CD14-positive monocyte (primary cell): Measurements from ENCODE around the gene STARD4. TPM values are rescaled to one million over a fixed set of nuclear protein-coding genes. Genes with fewer than 3 reads are reported as not detected.

ENCODE experiments used
- DNase-seq, 3 donors: peaks; one replicate each; pipeline ENCODE4 v3.0.0-alpha.2; 2011 to 2022
- H2AFZ ChIP-seq: 2 replicates; pipeline ENCODE4 v1.6.0; 2012; ENCODE audit warnings: mild to moderate bottlenecking, low read depth, low read length, inconsistent platforms; ENCODE audit not compliant: insufficient read depth, poor library complexity, severe bottlenecking
- H3K27ac ChIP-seq, 2 donors: 1 replicate in 1 of 2; 2 replicates in 1 of 2; pipeline ENCODE4 v1.5.1; 2012 to 2013; ENCODE audit warnings: low read length in 2 of 2, control low read depth in 1 of 2, inconsistent platforms in 1 of 2, low read depth in 1 of 2, mild to moderate bottlenecking in 1 of 2
- H3K27me3 ChIP-seq, 2 donors: one replicate each; pipeline versions ENCODE4 v1.6.0 to v1.6.1; 2011 to 2013; ENCODE audit warnings: low read length in 2 of 2; ENCODE audit not compliant: control insufficient read depth in 2 of 2, insufficient read depth in 2 of 2
- H3K36me3 ChIP-seq, 2 donors: replicated peaks in 1 of 2; 1 replicate in 1 of 2; 2 replicates in 1 of 2; pipeline versions ENCODE4 v1.5.1 to v1.6.1; 2012 to 2013; ENCODE audit warnings: low read length in 2 of 2, control low read depth in 1 of 2, inconsistent platforms in 1 of 2, mild to moderate bottlenecking in 1 of 2; ENCODE audit not compliant: insufficient read depth in 2 of 2, control insufficient read depth in 1 of 2
- H3K4me1 ChIP-seq, 2 donors: 1 replicate in 1 of 2; 2 replicates in 1 of 2; pipeline versions ENCODE4 v1.5.1 to v1.6.1; 2012 to 2013; ENCODE audit warnings: low read length in 2 of 2, control low read depth in 1 of 2, inconsistent platforms in 1 of 2, mild to moderate bottlenecking in 1 of 2, moderate library complexity in 1 of 2; ENCODE audit not compliant: insufficient read depth in 2 of 2, control insufficient read depth in 1 of 2
- H3K4me2 ChIP-seq: replicated peaks from 2 replicates; pipeline ENCODE3; 2012; ENCODE audit warnings: low read length, moderate library complexity, mild to moderate bottlenecking; ENCODE audit not compliant: poor library complexity, severe bottlenecking; ENCODE audit errors: extremely low read depth
- H3K4me3 ChIP-seq, 3 experiments: fragments of 200-600 bp in 1 of 3; sonication (generic) in 1 of 3; replicated peaks in 1 of 3; 1 replicate in 2 of 3; 2 replicates in 1 of 3; pipeline ENCODE4 v1.5.1; 2011 to 2013; ENCODE audit warnings: low read length in 3 of 3, mild to moderate bottlenecking in 3 of 3, control low read depth in 2 of 3, low read depth in 2 of 3, inconsistent platforms in 1 of 3, moderate library complexity in 1 of 3
- H3K79me2 ChIP-seq: 2 replicates; pipeline ENCODE4 v1.6.0; 2012; ENCODE audit warnings: mild to moderate bottlenecking, control low read depth, inconsistent platforms, low read length, moderate library complexity; ENCODE audit not compliant: insufficient read depth
- H3K9ac ChIP-seq: 2 replicates; pipeline ENCODE4 v1.6.0; 2017; ENCODE audit warnings: low read length, mild to moderate bottlenecking; ENCODE audit not compliant: insufficient read depth, poor library complexity, severe bottlenecking
- H3K9me3 ChIP-seq, 2 donors: replicated peaks in 1 of 2; 1 replicate in 1 of 2; 2 replicates in 1 of 2; pipeline versions ENCODE4 v1.5.1 to v1.6.1; 2012 to 2013; ENCODE audit warnings: low read length in 2 of 2, control low read depth in 1 of 2; ENCODE audit not compliant: control insufficient read depth in 1 of 2, insufficient read depth in 1 of 2
- H4K20me1 ChIP-seq: 2 replicates; pipeline ENCODE4 v1.6.0; 2012; ENCODE audit warnings: mild to moderate bottlenecking, low read length, control low read depth, moderate library complexity; ENCODE audit not compliant: insufficient read depth
- H3K27ac Mint-ChIP-seq, 7 donors: one replicate each; pipeline ENCODE4 v1.8.0; 2020; ENCODE audit warnings: mild to moderate bottlenecking in 7 of 7, mixed read lengths in 7 of 7, moderate library complexity in 6 of 7, inconsistent platforms in 2 of 7
- H3K27me3 Mint-ChIP-seq, 3 donors: one replicate each; pipeline ENCODE4 v1.8.0; 2021 to 2022; ENCODE audit warnings: low read depth in 3 of 3, mild to moderate bottlenecking in 3 of 3, mixed read lengths in 3 of 3, moderate library complexity in 3 of 3, inconsistent platforms in 1 of 3
- H3K36me3 Mint-ChIP-seq, 2 donors: one replicate each; pipeline ENCODE4 v1.8.0; 2020; ENCODE audit warnings: mixed read lengths in 2 of 2, inconsistent platforms in 1 of 2, mild to moderate bottlenecking in 1 of 2
- H3K4me1 Mint-ChIP-seq: one replicate; pipeline ENCODE4 v1.8.0; 2020; ENCODE audit warnings: mild to moderate bottlenecking, mixed read lengths
- H3K4me3 Mint-ChIP-seq, 2 donors: one replicate each; pipeline ENCODE4 v1.8.0; 2020; ENCODE audit warnings: mild to moderate bottlenecking in 2 of 2, mixed read lengths in 2 of 2, moderate library complexity in 1 of 2
- H3K9me3 Mint-ChIP-seq, 7 donors: one replicate each; pipeline ENCODE4 v1.8.0; 2020 to 2022; ENCODE audit warnings: mixed read lengths in 7 of 7, mild to moderate bottlenecking in 6 of 7, moderate library complexity in 6 of 7, inconsistent platforms in 2 of 7
- CTCF ChIP-seq: fragments of 200-600 bp; IDR thresholded peaks from one replicate; pipeline ENCODE4 v1.8.0; 2022; ENCODE audit warnings: antibody characterized with exemption, mild to moderate bottlenecking
- WGBS: methylation state at CpG from one replicate; pipeline ENCODE4 v1.1.5; 2013; ENCODE audit warnings: missing lambda C conversion rate; ENCODE audit not compliant: insufficient coverage; 5-methylcytosine and 5-hydroxymethylcytosine counted together
- intact Hi-C, 2 donors: fragments of 100-400 bp; cut with micrococcal nuclease; formaldehyde crosslinking; loops; one replicate each; pipeline versions ENCODE4 v1.15.0 to v1.15.1; 2023
- polyA plus RNA-seq, 3 donors: library from polyadenylated mRNA; depleted of rRNA in 1 of 3; unstranded in 2 of 3; stranded (reverse) in 1 of 3; fragments of 300-500 nt in 2 of 3; fragments of >200 nt in 1 of 3; fragmentation: Illumina TruSeq in 2 of 3; gene quantifications; 1 replicate in 2 of 3; 2 replicates in 1 of 3; pipeline ENCODE4 v1.2.3, GENCODE V29; 2012 to 2021

The STARD4 gene
- polyA plus RNA-seq, 3 donors, result 6.4 to 7.7 (median 6.7) TPM

- Histone ChIP-seq H3K27me3 (no peaks in the 10 kb centered on the region), H3K36me3 (no peaks in the 10 kb centered on the region), H3K9me3 (no peaks in the 10 kb centered on the region), H3K4me1 (no peaks in the 10 kb centered on the region), H4K20me1 (no peaks in the 10 kb centered on the region), H3K4me2 (no peak overlapping the region), H3K79me2 (no peaks in the 10 kb centered on the region), H3K27ac (no peak overlapping the region), H2AFZ (no peak overlapping the region), H3K9ac (no peak overlapping the region), H3K4me3 (no peak overlapping the region)
- TF ChIP-seq CTCF, result no peak
- peaks cover 5% of the 10 kb centered on the region in 3 donors for H3K27me3 Mint-ChIP-seq
- H3K27ac Mint-ChIP-seq, result no peak overlapping the region
- WGBS, result 79% methylated on average over 2 of the region's 4 CpGs
- no peaks in the 10 kb centered on the region for H3K4me1 Mint-ChIP-seq
- no peak overlapping the region for H3K4me3 Mint-ChIP-seq
- no peaks in the 10 kb centered on the region for H3K36me3 Mint-ChIP-seq
- DNase-seq, result no peak
- intact Hi-C loops, result no loop called here
- no peaks in the 10 kb centered on the region for H3K9me3 Mint-ChIP-seq
Measured at GRCh38 chr5:111480346-111480745, 32.0 kb downstream of the STARD4 start.

GRCh38 chr5:111478898-111479297 is 33.4 kb downstream of the STARD4 start:
- H3K36me3 Mint-ChIP-seq, result no peaks in the 10 kb centered on the region

More at GRCh38 chr5:111478898-111479297, 33.4 kb downstream of the STARD4 start:
- intact Hi-C loops, result no loop called here
- TF ChIP-seq CTCF, result no peak
- Histone ChIP-seq H3K27ac (no peak overlapping the region), H3K9me3 (no peaks in the 10 kb centered on the region), H2AFZ (no peak overlapping the region), H3K4me3 (no peak overlapping the region), H3K79me2 (no peaks in the 10 kb centered on the region), H4K20me1 (no peaks in the 10 kb centered on the region), H3K4me1 (no peaks in the 10 kb centered on the region), H3K4me2 (no peak overlapping the region), H3K36me3 (no peaks in the 10 kb centered on the region), H3K27me3 (no peaks in the 10 kb centered on the region), H3K9ac (no peak overlapping the region)
- no CpG with 5 or more reads among the region's 2 CpGs for WGBS
- Mint-ChIP-seq H3K4me3 (no peak overlapping the region), H3K27ac (no peak overlapping the region), H3K27me3 (peaks cover 3 to 4% (median 3%) of the 10 kb centered on the region in 3 donors), H3K9me3 (no peaks in the 10 kb centered on the region), H3K4me1 (no peaks in the 10 kb centered on the region)
- DNase-seq, result no peak
